ENCODE measurements around the gene SLC4A9. TPM values are rescaled to one million over a fixed set of nuclear protein-coding genes. Genes with fewer than 3 reads are reported as not detected.
A peak's percentile ranks its signal among the peaks of the same experiment; 100 is the strongest.

Gene SLC4A9
- total and polyA plus RNA-seq, 9 donors = 0.13 TPM; not detected in 8

- no peak for DNase-seq
- Histone ChIP-seq H3K27ac (no peak overlapping the region), H3K36me3 (no peaks in the 10 kb centered on the region), H3K27me3 (no peaks in the 10 kb centered on the region), H3K9me3 (no peaks in the 10 kb centered on the region), H3K4me3 (no peak overlapping the region), H3K4me1 (ENCODE audit: insufficient read depth) (no peaks in the 10 kb centered on the region)
- WGBS, 3 donors = 96 to 98% (median 96%) methylated on average over 2 of the region's 2 CpGs
- intact Hi-C loops (cut with DNase I) = no loop called here
- TF ChIP-seq EP300 (IDR thresholded peaks at IDR 0.05) = no peak
- TF ChIP-seq CTCF (IDR thresholded peaks at IDR 0.05) = no peak
- TF ChIP-seq POLR2A (IDR thresholded peaks at IDR 0.05) = no peak
These were observed 33.7 kb downstream of the SLC4A9 start for GRCh38 chr5:140393738-140394137.

GRCh38 chr5:140398379-140398811 lies 38.4 kb downstream of the SLC4A9 start:
- intact Hi-C loops (cut with DNase I) = no loop called here

GRCh38 chr5:140399979-140400729 lies 40.2 kb downstream of the SLC4A9 start:
- 39 to 45% (median 40%) methylated on average over 25 of the region's 25 CpGs for WGBS, 3 donors
- DNase-seq = peak in 1 of 5 donors; percentile 27
- intact Hi-C loops (cut with DNase I) = loop anchor here in 2 of 4 donors (2.0 to 10.0 kb wide), 4 partner anchors 147 to 245 kb away; partner anchors contain the start of genes CYSTM1 (in 1 of the 2), EIF4EBP3 (in 1 of the 2), IK (in 1 of the 2) and NDUFA2 (in 1 of the 2)

More at GRCh38 chr5:140398379-140398811, 38.4 kb downstream of the SLC4A9 start:
- no peaks in the 10 kb centered on the region for H3K36me3 ChIP-seq
- peaks cover 9% of the 10 kb centered on the region for H3K4me1 ChIP-seq (ENCODE audit: insufficient read depth)
- H3K9me3 ChIP-seq = no peaks in the 10 kb centered on the region
- no peak overlapping the region for H3K4me3 ChIP-seq
- TF ChIP-seq CTCF (IDR thresholded peaks at IDR 0.05) (no peak), POLR2A (IDR thresholded peaks at IDR 0.05) (no peak), EP300 (IDR thresholded peaks at IDR 0.05) (no peak)
- H3K27me3 ChIP-seq = no peaks in the 10 kb centered on the region
- DNase-seq = no peak
- no peak overlapping the region for H3K27ac ChIP-seq

More at GRCh38 chr5:140399979-140400729, 40.2 kb downstream of the SLC4A9 start:
- Histone ChIP-seq H3K4me1 (ENCODE audit: insufficient read depth) (peaks cover 17% of the 10 kb centered on the region), H3K27me3 (no peaks in the 10 kb centered on the region), H3K27ac (peak overlapping the region; percentile 59 to 78), H3K4me3 (peak overlapping the region; percentile 94), H3K36me3 (no peaks in the 10 kb centered on the region), H3K9me3 (no peaks in the 10 kb centered on the region)
- TF ChIP-seq POLR2A (IDR thresholded peaks at IDR 0.05) (no peak), EP300 (IDR thresholded peaks at IDR 0.05) (no peak), CTCF (IDR thresholded peaks at IDR 0.05) (no peak)
